Body of pancreas (tissue), 4 donors: ENCODE results near the gene UBE4A.

Experiments
- CTCF ChIP-seq, 7 experiments: fragments of 450-650 bp in 4 of 7; fragments of 200-600 bp in 3 of 7; sonication (generic) in 3 of 7; IDR thresholded peaks; one replicate each; pipeline ENCODE4 v1.5.1; 2016 to 2019; ENCODE audit warnings: antibody characterized with exemption in 7 of 7
- POLR2A ChIP-seq, 3 donors: fragments of 450-650 bp; IDR thresholded peaks; one replicate each; pipeline ENCODE4 v1.6.1; 2016; ENCODE audit warnings: antibody characterized with exemption in 3 of 3, mild to moderate bottlenecking in 2 of 3

- no peak for TF ChIP-seq CTCF (IDR thresholded peaks at IDR 0.05)
- no peak for TF ChIP-seq POLR2A (IDR thresholded peaks at IDR 0.05)
Observed at GRCh38 chr11:118436639-118437207, 77.3 kb downstream of the UBE4A start.
